Right kidney (tissue), 9 donors: ENCODE data around the gene GAGE12H.
"Not testable (repeated sequence)": the region's sequence is repeated elsewhere in the genome, so short reads cannot be mapped to it uniquely, and the experiment has no call there.

Experiments used
- DNase-seq: peaks from one replicate; pipeline ENCODE4 v3.0.0-alpha.2; 2016
- long read RNA-seq, 8 donors: transcript quantifications; one replicate each; lab custom pipeline, GENCODE V29; 2026

GAGE12H gene, protein sequence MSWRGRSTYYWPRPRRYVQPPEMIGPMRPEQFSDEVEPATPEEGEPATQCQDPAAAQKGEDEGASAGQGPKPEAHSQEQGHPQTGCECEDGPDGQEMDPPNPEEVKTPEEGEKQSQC
- long read RNA-seq, donor 1: 0 reads
- long read RNA-seq, donor 2: 0 reads
- long read RNA-seq, donor 3: 0 reads
- long read RNA-seq, donor 4: 0 reads
- long read RNA-seq, donor 5: 0 reads
- long read RNA-seq, donor 6: 0 reads
- long read RNA-seq, donor 7: 0 reads
- long read RNA-seq, donor 8: 0 reads

DNA sequence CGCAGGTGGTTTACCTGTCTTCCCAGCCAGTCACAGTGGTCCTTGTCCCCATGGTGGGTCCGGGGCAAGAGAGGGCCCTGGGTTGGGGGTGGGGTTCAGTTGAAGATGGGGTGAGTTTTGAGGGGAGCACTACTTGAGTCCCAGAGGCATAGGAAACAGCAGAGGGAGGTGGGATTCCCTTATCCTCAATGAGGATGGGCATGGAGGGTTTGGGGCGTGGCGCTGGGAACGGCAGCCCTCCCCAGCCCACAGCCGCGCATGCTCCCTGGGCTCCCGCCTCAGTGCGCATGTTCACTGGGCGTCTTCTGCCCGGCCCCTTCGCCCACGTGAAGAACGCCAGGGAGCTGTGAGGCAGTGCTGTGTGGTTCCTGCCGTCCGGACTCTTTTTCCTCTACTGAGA, at the start of gene GAGE12H:
Gene GAGE12H, plus strand, starts transcription at position 301 of the 400 bp plus-strand sequence. CDS start 1,155 bp downstream, outside the sequence.
- DNase-seq: not testable (repeated sequence)

DNA sequence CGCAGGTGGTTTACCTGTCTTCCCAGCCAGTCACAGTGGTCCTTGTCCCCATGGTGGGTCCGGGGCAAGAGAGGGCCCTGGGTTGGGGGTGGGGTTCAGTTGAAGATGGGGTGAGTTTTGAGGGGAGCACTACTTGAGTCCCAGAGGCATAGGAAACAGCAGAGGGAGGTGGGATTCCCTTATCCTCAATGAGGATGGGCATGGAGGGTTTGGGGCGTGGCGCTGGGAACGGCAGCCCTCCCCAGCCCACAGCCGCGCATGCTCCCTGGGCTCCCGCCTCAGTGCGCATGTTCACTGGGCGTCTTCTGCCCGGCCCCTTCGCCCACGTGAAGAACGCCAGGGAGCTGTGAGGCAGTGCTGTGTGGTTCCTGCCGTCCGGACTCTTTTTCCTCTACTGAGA, 47.9 kb upstream of the GAGE12H start, which contains the start of gene GAGE12C:
Gene GAGE12C, plus strand, starts transcription at position 301 of the 400 bp plus-strand sequence. CDS start 1,155 bp downstream, outside the sequence.
- not testable (repeated sequence) for DNase-seq

DNA sequence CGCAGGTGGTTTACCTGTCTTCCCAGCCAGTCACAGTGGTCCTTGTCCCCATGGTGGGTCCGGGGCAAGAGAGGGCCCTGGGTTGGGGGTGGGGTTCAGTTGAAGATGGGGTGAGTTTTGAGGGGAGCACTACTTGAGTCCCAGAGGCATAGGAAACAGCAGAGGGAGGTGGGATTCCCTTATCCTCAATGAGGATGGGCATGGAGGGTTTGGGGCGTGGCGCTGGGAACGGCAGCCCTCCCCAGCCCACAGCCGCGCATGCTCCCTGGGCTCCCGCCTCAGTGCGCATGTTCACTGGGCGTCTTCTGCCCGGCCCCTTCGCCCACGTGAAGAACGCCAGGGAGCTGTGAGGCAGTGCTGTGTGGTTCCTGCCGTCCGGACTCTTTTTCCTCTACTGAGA, 38.3 kb upstream of the GAGE12H start, which contains the start of gene GAGE12D:
Gene GAGE12D, plus strand, starts transcription at position 301 of the 400 bp plus-strand sequence. CDS start 1,155 bp downstream, outside the sequence.
- DNase-seq: not testable (repeated sequence)

DNA sequence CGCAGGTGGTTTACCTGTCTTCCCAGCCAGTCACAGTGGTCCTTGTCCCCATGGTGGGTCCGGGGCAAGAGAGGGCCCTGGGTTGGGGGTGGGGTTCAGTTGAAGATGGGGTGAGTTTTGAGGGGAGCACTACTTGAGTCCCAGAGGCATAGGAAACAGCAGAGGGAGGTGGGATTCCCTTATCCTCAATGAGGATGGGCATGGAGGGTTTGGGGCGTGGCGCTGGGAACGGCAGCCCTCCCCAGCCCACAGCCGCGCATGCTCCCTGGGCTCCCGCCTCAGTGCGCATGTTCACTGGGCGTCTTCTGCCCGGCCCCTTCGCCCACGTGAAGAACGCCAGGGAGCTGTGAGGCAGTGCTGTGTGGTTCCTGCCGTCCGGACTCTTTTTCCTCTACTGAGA, 28.8 kb upstream of the GAGE12H start, which contains the start of gene GAGE12E:
Gene GAGE12E, plus strand, starts transcription at position 301 of the 400 bp plus-strand sequence. CDS start 1,155 bp downstream, outside the sequence.
- not testable (repeated sequence) for DNase-seq

DNA sequence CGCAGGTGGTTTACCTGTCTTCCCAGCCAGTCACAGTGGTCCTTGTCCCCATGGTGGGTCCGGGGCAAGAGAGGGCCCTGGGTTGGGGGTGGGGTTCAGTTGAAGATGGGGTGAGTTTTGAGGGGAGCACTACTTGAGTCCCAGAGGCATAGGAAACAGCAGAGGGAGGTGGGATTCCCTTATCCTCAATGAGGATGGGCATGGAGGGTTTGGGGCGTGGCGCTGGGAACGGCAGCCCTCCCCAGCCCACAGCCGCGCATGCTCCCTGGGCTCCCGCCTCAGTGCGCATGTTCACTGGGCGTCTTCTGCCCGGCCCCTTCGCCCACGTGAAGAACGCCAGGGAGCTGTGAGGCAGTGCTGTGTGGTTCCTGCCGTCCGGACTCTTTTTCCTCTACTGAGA, 19.2 kb upstream of the GAGE12H start, which contains the start of gene GAGE12F:
Gene GAGE12F, plus strand, starts transcription at position 301 of the 400 bp plus-strand sequence. CDS start 1,155 bp downstream, outside the sequence.
- not testable (repeated sequence) for DNase-seq

DNA sequence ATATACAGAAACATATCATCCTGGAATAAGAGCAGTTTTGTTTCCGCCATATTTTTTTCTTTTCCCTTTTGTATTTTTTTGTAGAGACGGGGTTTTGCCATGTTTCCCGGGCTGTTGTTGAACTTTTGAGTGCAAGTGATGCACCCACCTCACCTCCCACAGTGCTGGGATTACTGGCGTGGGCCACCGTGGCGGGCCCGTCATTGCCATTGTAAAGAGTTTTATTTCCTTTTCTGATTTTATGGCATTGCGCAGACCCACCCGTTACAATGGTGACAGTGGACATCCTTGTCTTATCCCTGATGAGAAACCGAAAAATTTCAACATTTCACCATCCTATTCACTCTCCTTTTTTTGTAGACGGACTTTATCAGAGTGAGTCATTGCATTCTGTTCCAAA, 11.0 kb upstream of the GAGE12H start:
- not testable (repeated sequence) for DNase-seq

DNA sequence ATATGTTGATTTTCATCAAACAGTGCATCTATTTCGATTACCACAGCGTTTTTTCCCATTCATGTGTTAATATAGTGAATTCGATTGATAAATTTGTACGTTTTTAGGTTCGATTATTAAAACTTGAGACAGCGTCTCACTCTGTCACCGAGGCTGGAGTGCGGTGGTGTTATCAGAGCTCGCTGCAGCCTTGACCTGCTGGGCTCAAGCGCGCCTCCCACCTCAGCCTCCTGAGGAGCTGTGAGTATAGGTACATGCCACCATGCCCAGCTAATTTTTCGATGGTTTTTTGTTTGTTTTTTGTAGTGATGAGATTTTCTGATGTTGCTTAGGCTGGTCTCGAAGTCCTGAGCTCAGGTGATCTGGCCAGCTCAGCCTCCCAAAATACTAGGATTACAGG, 10.6 kb upstream of the GAGE12H start:
- DNase-seq: not testable (repeated sequence)

DNA sequence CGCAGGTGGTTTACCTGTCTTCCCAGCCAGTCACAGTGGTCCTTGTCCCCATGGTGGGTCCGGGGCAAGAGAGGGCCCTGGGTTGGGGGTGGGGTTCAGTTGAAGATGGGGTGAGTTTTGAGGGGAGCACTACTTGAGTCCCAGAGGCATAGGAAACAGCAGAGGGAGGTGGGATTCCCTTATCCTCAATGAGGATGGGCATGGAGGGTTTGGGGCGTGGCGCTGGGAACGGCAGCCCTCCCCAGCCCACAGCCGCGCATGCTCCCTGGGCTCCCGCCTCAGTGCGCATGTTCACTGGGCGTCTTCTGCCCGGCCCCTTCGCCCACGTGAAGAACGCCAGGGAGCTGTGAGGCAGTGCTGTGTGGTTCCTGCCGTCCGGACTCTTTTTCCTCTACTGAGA, 9.6 kb upstream of the GAGE12H start, which contains the start of gene GAGE12G:
Gene GAGE12G, plus strand, starts transcription at position 301 of the 400 bp plus-strand sequence. CDS start 1,155 bp downstream, outside the sequence.
- not testable (repeated sequence) for DNase-seq

DNA sequence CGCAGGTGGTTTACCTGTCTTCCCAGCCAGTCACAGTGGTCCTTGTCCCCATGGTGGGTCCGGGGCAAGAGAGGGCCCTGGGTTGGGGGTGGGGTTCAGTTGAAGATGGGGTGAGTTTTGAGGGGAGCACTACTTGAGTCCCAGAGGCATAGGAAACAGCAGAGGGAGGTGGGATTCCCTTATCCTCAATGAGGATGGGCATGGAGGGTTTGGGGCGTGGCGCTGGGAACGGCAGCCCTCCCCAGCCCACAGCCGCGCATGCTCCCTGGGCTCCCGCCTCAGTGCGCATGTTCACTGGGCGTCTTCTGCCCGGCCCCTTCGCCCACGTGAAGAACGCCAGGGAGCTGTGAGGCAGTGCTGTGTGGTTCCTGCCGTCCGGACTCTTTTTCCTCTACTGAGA, 9.4 kb downstream of the GAGE12H start, which contains the start of gene GAGE2A:
Gene GAGE2A, plus strand, starts transcription at position 301 of the 400 bp plus-strand sequence. CDS start 1,155 bp downstream, outside the sequence.
- not testable (repeated sequence) for DNase-seq

DNA sequence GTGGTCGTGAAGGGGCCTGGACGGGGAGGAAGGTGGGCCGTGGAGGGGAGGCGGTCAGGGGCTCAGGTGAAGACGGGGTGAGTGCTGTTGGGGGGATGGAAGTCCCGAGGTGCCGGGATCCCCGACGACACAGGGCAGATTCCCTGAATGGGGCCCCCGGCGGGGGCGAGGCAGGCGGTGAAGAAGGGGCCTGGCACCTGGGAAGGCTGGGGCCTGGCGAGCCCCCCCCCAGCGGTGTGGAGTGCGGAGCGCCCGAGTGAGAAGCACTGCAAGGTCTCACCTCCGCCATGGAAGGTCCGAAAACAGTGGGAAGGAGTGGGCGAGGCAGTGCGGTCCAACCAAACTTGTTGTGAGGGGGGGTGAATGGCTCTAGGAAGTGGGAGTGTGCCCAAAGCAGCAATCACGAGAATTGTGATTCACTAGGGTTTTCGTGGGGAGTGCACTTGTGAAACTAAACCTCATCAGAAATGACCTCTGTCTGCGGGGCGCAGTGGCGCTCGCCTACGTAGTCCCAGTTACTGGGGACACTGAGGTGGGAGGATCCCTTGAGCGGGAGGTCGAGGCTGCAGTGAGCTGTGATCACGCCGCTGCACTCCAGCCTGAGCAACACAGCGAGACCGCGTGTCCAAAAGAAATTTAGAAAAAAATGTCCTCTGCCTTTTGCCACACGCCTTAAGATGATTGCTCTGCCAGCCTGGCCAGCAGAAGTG, 10.2 kb downstream of the GAGE12H start:
- DNase-seq: not testable (repeated sequence)

DNA sequence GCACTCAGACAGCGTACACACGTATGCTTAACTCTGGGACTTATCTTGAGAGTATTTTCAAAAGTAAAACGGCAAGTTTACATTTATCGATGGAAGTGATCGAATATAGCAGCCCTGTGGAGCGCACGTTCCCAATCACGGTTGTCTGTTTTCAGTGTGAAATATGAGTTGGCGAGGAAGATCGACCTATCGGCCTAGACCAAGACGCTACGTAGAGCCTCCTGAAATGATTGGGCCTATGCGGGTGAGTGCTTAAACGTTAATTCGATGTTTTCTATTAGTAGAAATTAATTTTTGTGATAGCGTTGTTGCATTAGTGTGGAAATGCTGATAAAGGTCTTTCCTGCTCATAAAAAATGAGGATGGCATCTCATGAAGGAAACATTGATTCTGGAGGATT, 10.7 kb downstream of the GAGE12H start:
- not testable (repeated sequence) for DNase-seq

DNA sequence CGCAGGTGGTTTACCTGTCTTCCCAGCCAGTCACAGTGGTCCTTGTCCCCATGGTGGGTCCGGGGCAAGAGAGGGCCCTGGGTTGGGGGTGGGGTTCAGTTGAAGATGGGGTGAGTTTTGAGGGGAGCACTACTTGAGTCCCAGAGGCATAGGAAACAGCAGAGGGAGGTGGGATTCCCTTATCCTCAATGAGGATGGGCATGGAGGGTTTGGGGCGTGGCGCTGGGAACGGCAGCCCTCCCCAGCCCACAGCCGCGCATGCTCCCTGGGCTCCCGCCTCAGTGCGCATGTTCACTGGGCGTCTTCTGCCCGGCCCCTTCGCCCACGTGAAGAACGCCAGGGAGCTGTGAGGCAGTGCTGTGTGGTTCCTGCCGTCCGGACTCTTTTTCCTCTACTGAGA, 19.0 kb downstream of the GAGE12H start, which contains the start of gene GAGE1:
Gene GAGE1, plus strand, starts transcription at position 301 of the 400 bp plus-strand sequence. CDS start 1,155 bp downstream, outside the sequence.
- not testable (repeated sequence) for DNase-seq

DNA sequence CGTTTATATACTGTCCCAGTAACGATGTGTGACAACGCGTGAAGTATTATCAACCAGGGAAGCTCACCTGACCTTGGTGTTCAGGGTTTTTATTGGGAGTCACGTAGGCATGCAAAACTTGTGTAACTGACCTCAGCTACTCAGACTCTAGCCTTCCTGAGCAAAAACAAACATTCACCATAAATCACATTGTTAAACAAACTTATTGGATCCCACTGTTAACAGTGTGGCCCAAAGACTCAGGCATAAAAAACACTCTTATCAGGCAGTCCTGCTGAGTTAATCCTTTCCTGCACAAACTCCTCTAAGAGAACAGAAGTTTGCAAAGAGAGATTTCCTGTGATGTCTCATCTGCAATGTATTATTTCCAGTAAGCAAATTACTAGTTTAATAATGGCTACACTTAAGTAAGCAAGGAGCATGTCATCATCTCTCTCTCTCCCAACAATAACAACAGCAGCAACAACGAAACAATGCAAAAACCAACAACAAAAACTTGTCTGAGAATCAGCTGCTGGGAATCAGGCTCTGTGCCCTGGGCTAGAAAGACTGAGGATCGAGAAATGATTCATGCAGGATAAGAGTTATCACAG, 31.1 kb downstream of the GAGE12H start:
- DNase-seq: no peak

DNA sequence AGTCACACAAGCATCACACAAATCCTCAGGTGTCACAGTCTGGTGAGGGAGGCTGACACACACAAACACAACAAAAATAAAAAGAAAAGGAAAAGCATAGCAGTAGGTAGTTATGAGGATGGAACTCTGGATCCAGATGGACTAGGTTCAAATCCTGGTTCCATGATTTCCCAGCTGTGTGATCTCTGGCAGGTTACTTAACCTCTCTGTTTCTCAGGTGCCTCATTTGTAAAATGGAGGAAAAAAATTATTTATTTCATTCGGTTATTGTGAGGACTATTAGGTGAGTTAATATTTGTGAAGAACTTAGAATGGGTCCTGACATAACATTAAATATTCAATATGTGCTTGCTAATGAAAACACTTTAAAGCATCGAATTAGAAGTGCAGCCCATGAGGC, 38.8 kb downstream of the GAGE12H start:
- no peak for DNase-seq

DNA sequence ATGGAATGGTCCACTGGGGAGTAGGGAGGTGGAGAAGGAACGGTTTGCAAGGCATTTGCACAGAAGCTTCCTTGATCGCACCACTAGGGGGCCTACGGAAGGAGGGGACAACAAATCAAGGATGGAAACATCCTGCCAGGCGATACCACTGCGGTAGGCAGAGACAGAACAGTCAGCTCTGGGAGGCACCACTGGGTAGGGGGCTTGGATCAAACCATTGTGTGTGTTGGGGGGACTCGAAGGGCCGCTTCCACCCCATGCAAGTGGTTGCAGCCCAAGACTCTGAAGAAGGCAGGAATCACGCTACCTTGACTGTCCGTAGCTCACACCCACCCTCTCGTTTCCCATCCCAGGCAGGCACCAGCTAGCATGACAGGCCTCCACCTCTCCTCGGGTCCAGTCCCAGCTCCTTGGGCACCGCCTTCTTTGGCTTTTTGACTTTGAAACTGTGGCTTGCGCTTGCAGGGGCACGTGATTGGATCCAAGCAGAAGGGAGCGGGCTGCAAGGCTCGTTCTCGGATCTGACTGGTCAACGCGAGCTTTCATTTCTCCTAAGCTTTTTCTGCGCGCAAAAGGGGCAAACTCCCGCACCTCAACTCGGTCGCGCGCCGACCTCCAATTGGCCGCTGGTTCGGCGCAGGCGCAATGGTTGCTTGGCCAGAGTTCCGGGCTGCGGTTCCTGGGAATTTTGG, 47.5 kb downstream of the GAGE12H start:
- no peak for DNase-seq
